ENCODE data around the gene SUV39H1. TPM values are rescaled to one million over a fixed set of nuclear protein-coding genes. Genes with fewer than 3 reads are reported as not detected.

SUV39H1 gene
- total and polyA plus RNA-seq, 3 experiments from 2014 or later, result 17.2 to 33.2 (median 32.1) TPM

- H3K4me3 Mint-ChIP-seq, result no peak overlapping the region
- no peaks in the 10 kb centered on the region for H3K4me1 ChIP-seq (ENCODE audit: insufficient read depth, low read length)
- no peaks in the 10 kb centered on the region for H3K36me3 Mint-ChIP-seq
- H3K27ac ChIP-seq (ENCODE audit: low read depth, low read length), result no peak overlapping the region
- H3K9me3 ChIP-seq (ENCODE audit: low read length), result no peaks in the 10 kb centered on the region
- no peaks in the 10 kb centered on the region for H3K27me3 ChIP-seq (ENCODE audit: insufficient read depth, low read length, poor library complexity, severe bottlenecking)
- H3K27me3 Mint-ChIP-seq, result peaks cover 0 to 3% of the 10 kb centered on the region in 2 donors
- CTCF ChIA-PET, result no interaction called here
- no peaks in the 10 kb centered on the region for H3K36me3 ChIP-seq (ENCODE audit: insufficient read depth, low read length)
- no peaks in the 10 kb centered on the region for H3K9me3 Mint-ChIP-seq
- POLR2A ChIA-PET, result no interaction called here
- no peak for DNase-seq
- no peak overlapping the region for H3K27ac Mint-ChIP-seq
- H3K4me3 ChIP-seq (ENCODE audit: low read length), result no peak overlapping the region
- H3K4me1 Mint-ChIP-seq, result peaks cover 0 to 5% (median 0%) of the 10 kb centered on the region in 3 donors
Measured at GRCh38 chrX:48753708-48754228, 57.2 kb downstream of the SUV39H1 start.

GRCh38 chrX:48754238-48754637 is 57.7 kb downstream of the SUV39H1 start:
- Mint-ChIP-seq H3K27ac (no peak overlapping the region), H3K27me3 (peaks cover 0 to 3% of the 10 kb centered on the region in 2 donors), H3K4me3 (no peak overlapping the region), H3K36me3 (no peaks in the 10 kb centered on the region), H3K4me1 (peaks cover 0 to 5% (median 0%) of the 10 kb centered on the region in 3 donors), H3K9me3 (no peaks in the 10 kb centered on the region)
- Histone ChIP-seq H3K4me1 (ENCODE audit: insufficient read depth, low read length) (no peaks in the 10 kb centered on the region), H3K27ac (ENCODE audit: low read depth, low read length) (no peak overlapping the region), H3K9me3 (ENCODE audit: low read length) (no peaks in the 10 kb centered on the region), H3K4me3 (ENCODE audit: low read length) (no peak overlapping the region), H3K27me3 (ENCODE audit: insufficient read depth, low read length, poor library complexity, severe bottlenecking) (no peaks in the 10 kb centered on the region), H3K36me3 (ENCODE audit: insufficient read depth, low read length) (no peaks in the 10 kb centered on the region)
- CTCF ChIA-PET, result no interaction called here
- POLR2A ChIA-PET, result no interaction called here
- no peak for DNase-seq

Other genes with a start within 250 kb of the SUV39H1 start
- gene SLC38A5, start 226.5 kb upstream of the SUV39H1 start, total RNA-seq, result 100 to 1,000 TPM; 188 to 211 TPM
- gene SLC38A5, start 226.5 kb upstream of the SUV39H1 start, polyA plus RNA-seq, result 19.8 TPM
- 100 to 1,000 TPM; 105 to 107 TPM for gene FTSJ1, start 220.5 kb upstream of the SUV39H1 start, total RNA-seq
- gene FTSJ1, start 220.5 kb upstream of the SUV39H1 start, polyA plus RNA-seq, result 69.4 TPM
- 10 to 100 TPM; 12.8 to 13.5 TPM for gene PORCN, start 187.7 kb upstream of the SUV39H1 start, total RNA-seq
- 17.8 TPM for gene PORCN, start 187.7 kb upstream of the SUV39H1 start, polyA plus RNA-seq
- 100 to 1,000 TPM; 150 to 153 TPM for gene EBP, start 174.9 kb upstream of the SUV39H1 start, total RNA-seq
- 109 TPM for gene EBP, start 174.9 kb upstream of the SUV39H1 start, polyA plus RNA-seq
- 10 to 100 TPM; 14.0 to 15.2 TPM for gene TBC1D25, start 157.0 kb upstream of the SUV39H1 start, total RNA-seq
- gene TBC1D25, start 157.0 kb upstream of the SUV39H1 start, polyA plus RNA-seq, result 21.5 TPM
- 100 to 1,000 TPM; 245 to 255 TPM for gene RBM3, start 122.2 kb upstream of the SUV39H1 start, total RNA-seq
- 272 TPM for gene RBM3, start 122.2 kb upstream of the SUV39H1 start, polyA plus RNA-seq
- gene WDR13, start 99.2 kb upstream of the SUV39H1 start, total RNA-seq, result 10 to 100 TPM; 47.5 to 48.0 TPM
- gene WDR13, start 99.2 kb upstream of the SUV39H1 start, polyA plus RNA-seq, result 48.3 TPM
- 10 to 100 TPM; 81.9 to 84.0 TPM for gene WAS, start 12.9 kb upstream of the SUV39H1 start, total RNA-seq
- 33.5 TPM for gene WAS, start 12.9 kb upstream of the SUV39H1 start, polyA plus RNA-seq
- gene GLOD5, start 65.0 kb downstream of the SUV39H1 start, total RNA-seq, result not detected
- not detected for gene GLOD5, start 65.0 kb downstream of the SUV39H1 start, polyA plus RNA-seq
- gene GATA1, start 89.9 kb downstream of the SUV39H1 start, total RNA-seq, result not detected
- not detected for gene GATA1, start 89.9 kb downstream of the SUV39H1 start, polyA plus RNA-seq
- gene HDAC6, start 105.3 kb downstream of the SUV39H1 start, total RNA-seq, result 10 to 100 TPM; 53.5 to 65.0 TPM
- gene HDAC6, start 105.3 kb downstream of the SUV39H1 start, polyA plus RNA-seq, result 25.7 TPM
- gene ERAS, start 129.8 kb downstream of the SUV39H1 start, total RNA-seq, result under 1 TPM in 1 of 2 experiments, not detected in 1; 0.18 TPM
- gene ERAS, start 129.8 kb downstream of the SUV39H1 start, polyA plus RNA-seq, result not detected
- gene PCSK1N, start 138.9 kb downstream of the SUV39H1 start, total RNA-seq, result 1 to 10 TPM; 2.3 to 3.2 TPM
- 11.1 TPM for gene PCSK1N, start 138.9 kb downstream of the SUV39H1 start, polyA plus RNA-seq
- gene TIMM17B, start 201.0 kb downstream of the SUV39H1 start, total RNA-seq, result 10 to 100 TPM; 87.5 to 93.6 TPM
- 68.5 TPM for gene TIMM17B, start 201.0 kb downstream of the SUV39H1 start, polyA plus RNA-seq
- gene PQBP1, start 201.2 kb downstream of the SUV39H1 start, total RNA-seq, result 100 to 1,000 TPM; 101 to 106 TPM
- gene PQBP1, start 201.2 kb downstream of the SUV39H1 start, polyA plus RNA-seq, result 83.5 TPM
- 10 to 100 TPM; 27.1 to 27.2 TPM for gene SLC35A2, start 214.9 kb downstream of the SUV39H1 start, total RNA-seq
- 13.2 TPM for gene SLC35A2, start 214.9 kb downstream of the SUV39H1 start, polyA plus RNA-seq
- 100 to 1,000 TPM; 269 to 273 TPM for gene PIM2, start 222.3 kb downstream of the SUV39H1 start, total RNA-seq
- gene PIM2, start 222.3 kb downstream of the SUV39H1 start, polyA plus RNA-seq, result 212 TPM